NCI-H526 treated with DMSO at 0.1 percent for 48 hours (cell line): ENCODE measurements around the gene MFSD12.
"Not testable (repeated sequence)": the region's sequence is repeated elsewhere in the genome, so short reads cannot be mapped to it uniquely, and the experiment has no call there.

Source experiments
- DNase-seq: peaks from one replicate; lab custom pipeline; 2025; lab: John Stamatoyannopoulos, UW

The MFSD12 gene

DNA sequence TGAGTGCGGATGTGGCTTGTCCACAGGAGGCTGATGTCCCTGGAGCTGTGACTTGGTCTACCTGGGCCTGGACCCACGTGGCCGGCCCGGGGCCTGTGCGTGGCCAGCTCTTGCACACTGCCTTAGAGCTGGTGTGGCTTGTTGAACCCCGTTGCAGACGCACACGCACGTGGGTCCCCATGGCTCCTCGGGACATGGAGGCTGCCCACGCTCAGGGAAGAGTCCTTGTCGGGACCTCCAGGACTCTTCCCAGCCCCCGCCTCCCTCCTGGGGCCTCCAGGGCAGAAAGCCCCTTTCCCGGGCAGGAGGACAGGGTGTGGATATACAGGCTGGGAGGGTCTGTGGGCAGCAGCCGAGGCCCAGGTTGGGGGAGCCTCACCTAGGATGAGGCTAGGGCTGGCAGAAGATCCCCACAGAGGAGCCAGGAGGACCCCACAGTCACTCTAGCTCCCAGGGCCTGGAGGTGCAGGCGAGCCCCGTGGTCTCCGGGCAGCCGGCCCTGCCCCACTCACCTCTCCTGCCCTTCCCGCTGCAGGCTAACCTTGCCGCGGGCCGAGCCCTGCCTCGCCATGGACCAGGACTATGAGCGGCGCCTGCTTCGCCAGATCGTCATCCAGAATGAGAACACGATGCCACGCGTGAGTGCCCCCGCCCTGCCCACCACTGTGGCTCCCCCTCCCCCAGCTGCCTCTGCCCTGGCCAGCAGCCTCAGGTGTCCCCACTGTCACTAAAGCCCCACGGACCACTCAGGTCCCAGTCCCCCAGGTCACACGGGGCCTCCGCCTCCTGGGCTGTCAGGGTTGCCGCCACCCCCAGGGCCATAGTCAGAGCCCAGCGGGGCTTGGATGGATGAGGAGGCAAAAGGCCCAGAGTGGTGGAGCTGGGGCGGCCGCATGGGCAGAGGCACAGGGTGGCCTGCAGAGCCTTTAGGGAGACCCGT, 34.7 kb downstream of the MFSD12 start:
- DNase-seq, result no peak

GRCh38 chr19:3521104-3521445, 36.3 kb downstream of the MFSD12 start:
- DNase-seq, result no peak

- no peak for DNase-seq
Measured at GRCh38 chr19:3520166-3521103, 37.0 kb downstream of the MFSD12 start.

- DNase-seq, result no peak
Measured at GRCh38 chr19:3519126-3519525, 38.3 kb downstream of the MFSD12 start.

DNA sequence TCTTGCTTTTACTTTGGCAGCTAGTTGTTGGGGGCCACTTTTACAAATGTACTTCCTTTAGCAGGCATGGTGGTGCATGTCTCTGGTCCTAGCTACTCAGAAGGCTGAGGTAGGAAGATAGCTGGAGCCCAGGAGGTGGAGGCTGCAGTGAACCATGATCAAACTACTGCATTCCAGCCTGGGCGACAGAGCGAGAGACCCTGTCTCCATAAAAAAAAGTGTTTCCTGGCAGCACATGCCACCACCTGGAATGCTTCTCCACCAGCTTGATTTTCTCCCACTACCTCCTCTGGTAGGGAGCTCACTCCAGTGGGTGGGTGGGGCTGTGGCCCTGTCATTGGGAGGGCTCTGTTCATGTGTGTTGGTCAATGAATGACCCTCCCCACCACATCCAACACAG, 38.7 kb downstream of the MFSD12 start:
- no peak for DNase-seq

- no peak for DNase-seq
Measured at GRCh38 chr19:3518255-3518654, 39.1 kb downstream of the MFSD12 start.

- no peak for DNase-seq
Measured at GRCh38 chr19:3517638-3518037, 39.7 kb downstream of the MFSD12 start.

GRCh38 chr19:3516675-3517207, 40.6 kb downstream of the MFSD12 start:
- peak; percentile 25 for DNase-seq

DNA sequence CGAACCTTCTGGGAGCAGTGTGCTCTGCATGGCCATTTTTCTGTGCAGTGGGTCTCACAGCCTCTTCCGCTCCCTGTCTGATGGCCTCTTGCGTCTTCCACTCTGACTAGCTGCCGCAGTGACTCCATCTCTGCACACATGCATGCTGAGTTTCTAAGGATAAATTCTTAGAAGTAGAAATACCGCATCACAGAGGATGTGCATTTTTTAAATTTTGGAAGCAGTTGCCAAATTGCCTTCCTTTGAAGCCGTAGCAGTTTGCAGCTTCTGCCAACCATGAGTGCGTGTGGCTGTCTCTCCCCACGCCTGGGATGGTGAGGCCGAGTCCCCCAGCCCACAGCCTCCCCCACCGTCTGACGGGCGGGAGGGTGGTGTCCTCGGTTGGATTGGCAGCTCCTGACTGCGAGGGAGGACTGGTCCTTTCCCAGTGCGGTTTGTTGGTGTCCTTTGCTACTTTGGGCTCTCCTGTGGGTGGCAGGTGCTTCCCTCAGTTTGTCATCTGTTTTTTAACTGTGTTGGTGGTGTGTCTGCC, 41.4 kb downstream of the MFSD12 start:
- no peak for DNase-seq

DNA sequence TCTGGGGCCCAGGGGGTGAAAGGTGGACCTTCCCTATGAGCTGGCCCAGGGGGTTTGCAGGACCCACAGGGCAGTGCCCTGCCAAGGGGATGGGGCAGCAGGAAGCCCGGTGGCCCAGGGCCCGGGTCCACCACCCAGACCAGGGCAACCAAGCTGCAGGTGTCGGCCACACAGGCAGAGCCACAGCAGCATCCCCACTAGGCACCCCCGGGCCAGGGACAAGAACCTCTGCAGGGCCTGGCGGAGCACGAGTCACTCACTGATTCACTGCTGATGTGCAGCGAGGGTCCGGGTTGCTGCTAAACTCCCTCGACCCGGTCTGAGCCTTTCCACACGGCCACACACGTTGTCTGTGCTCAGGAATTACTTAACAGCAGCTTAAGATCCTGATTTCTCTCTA, 42.5 kb downstream of the MFSD12 start:
- DNase-seq, result no peak

DNA sequence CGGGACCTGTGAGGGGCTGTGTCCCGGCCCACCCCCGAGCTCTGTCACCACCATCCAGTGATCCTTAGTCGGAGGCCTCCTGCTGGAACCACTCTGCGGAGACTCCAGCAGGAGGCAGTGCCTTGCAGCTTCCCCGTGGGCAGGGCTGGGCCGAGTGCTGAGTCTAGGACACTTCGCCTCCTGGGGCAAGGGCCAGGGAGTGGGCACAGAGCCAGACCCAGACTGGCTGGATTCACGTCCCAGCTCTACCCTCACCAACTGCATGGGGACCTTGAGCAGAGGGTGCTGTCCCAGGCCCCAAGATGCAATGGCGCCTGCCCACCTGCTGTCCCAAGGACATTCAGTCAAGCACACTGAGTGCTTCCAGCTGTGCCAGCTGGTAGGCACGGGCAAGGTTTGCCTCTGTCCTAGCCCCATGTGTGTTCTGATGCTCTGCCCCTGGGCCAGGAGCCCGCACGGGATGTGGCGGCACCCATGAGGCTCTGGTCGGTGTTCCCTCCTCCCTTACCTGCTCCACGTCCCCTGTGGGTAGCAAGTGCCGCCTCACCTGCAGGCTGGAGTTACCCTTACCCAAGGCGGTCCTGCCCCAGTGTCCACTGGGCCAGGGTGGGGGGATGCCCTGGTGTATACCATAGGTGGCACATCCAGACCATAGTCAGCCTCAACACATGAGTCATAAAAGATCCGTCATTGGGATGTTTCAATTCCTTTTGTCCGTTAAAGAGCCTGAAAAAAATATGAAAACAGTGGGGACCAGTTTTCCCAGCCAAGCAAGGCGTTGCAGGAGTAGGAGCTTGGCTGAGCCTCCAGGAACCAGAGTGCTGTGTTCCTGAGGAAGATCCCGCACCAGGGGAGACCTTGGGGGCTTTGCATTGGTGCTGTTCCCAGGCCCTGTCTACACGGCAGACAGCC, 43.9 kb downstream of the MFSD12 start:
- no peak for DNase-seq

- no peak for DNase-seq
Measured at GRCh38 chr19:3512562-3513228, 44.7 kb downstream of the MFSD12 start.

GRCh38 chr19:3511506-3512251, 45.7 kb downstream of the MFSD12 start:
- DNase-seq, result no peak

DNA sequence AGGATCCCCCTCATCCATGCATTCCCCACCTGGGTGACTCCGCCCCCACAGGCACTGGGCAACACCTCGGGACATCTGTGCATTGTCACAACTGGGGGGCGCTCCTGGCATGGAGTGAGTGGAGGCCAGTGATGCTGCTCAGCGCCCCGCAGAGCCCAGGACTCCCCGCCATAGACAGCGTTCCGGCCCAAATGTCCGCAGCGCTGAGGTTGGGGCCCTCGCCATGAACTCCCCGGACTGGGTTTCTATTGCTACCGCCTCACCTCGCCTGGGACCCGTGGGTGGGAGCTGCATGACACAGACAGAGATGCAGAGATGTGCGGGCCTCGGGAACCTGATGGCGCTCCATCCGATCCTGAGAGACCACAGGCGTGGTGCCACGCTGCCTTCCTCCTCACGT, 46.7 kb downstream of the MFSD12 start:
- no peak for DNase-seq

DNA sequence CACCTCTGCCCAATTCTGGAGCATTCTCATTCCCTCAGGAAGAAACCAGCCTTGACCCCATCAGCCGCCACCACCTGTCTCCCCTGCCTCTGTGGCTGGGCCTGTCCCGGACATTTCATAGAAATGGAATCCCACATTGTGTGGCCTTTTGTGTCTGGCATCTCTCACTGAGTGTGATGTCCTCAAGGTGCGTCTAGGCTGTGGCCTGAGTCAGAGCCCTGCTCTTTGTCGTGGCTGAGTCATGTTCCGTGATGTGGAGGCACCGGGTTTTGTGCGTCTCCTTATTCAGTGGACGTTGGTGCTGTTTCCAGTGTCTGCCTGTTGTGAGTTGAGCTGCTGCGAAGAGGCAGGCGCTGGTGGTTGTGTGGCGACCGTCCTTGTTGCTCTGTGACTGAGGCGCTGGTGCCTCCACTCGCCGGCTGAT, 47.8 kb downstream of the MFSD12 start:
- DNase-seq, result no peak

DNA sequence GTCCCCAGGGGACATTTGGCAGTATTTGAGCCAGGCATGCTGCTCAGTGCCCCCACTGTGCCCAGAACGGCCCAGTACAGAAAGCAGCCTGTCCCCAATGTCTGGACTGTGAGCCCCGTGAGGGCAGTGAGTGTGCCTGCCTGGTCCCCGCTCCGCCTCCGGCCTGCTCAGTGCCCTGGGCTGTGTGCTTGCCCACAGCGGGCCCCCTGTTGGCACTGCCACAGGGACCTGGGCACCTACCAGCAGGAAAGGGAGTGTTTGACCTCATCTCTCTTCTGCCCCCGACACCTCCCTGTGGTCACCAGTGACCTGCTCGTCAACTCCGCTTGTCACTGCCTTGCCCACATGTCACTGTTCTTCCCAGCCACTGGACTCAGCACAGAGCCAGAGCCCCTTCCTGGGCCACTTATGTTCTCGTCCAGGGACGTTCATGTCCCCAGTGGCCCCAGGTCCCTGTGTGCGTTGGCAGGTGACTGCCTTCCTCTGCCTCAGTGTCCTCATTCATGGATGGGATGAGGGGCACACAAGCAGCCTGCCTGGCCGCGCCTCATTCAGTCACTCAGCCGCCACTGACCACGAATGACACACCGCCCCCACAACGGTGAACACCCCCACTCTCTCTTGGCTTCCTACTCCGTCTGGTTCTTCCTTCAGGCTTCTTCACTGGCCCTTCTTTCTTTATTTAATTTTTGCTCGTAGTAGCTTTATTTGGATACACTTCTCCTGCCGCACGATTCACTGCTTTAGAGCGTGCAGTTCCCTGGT, 48.4 kb downstream of the MFSD12 start:
- no peak for DNase-seq

DNA sequence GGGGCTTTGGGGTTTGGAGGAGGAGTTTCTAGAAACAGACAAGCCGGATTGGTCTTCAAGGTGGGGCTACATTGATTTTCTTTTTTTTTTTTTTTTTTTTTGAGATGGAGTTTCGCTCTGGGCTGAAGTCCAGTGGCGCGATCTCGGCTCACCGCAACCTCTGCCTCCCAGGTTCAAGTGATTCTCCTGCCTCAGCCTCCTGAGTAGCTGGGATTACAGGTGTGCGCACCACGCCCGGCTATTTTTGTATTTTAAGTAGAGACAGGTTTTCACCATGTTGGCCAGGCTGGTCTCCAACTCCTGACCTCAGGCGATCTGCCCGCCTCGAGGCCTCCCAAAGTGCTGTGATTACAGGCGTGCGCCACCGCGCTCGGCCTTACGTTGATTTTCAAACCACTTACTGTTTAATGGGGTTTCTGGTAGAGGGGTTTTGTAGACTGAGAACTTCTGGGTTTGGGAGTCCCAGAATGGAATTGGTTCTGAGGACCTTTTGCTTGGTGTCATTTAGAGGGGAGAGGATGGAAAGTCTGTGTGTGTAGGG, 49.2 kb downstream of the MFSD12 start:
- DNase-seq, result not testable (repeated sequence)

DNA sequence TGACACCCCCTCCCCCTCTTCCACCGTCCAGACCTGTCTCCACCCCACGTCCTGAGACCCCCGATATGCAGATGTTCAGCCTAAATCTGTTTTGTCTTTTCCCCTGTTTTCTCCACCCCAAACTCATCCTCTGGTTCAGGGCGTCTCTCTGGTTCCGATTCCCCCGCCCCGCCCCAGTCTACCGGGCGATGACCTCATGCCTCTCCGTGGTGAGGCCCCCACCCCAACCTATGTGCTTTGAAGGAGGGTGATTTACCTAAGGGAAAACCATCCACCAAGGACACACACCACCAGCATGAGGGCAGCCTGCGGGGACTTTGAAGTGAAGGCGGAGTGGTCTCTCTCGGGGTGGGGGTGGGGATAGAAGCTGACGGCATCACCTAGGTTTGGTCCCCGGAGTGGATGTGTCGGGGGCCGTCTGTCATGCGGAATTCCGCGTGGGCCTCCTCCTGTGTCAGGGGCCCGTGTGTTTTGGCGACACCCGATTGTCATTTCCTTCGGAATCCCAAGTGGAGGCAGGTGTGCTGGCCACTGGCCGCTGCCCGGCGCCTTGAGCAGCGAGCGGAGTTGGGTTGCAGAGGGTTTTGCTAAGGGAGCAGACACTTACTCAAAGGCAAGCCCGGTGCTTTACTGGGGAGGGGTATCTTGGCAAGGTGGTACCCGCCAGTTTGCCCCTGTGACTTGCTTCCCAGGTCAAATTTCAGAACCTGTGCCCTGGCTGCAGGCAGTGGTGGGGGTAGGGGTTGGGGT, 49.8 kb downstream of the MFSD12 start:
- DNase-seq, result no peak
